DND-41 (cell line): ENCODE measurements around the gene ECT2L.

Experiments used
- CTCF ChIP-seq: IDR thresholded peaks from 2 replicates; pipeline ENCODE4 v1.5.1; 2012; ENCODE audit warnings: borderline replicate concordance, low read length, moderate library complexity, mild to moderate bottlenecking; ENCODE audit not compliant: poor library complexity, severe bottlenecking; ENCODE audit errors: extremely low read depth
- EZH2 ChIP-seq: IDR thresholded peaks from 3 replicates; pipeline ENCODE4 v1.6.1; 2012; ENCODE audit warnings: borderline replicate concordance, low read depth, mild to moderate bottlenecking, moderate library complexity, low read length, inconsistent platforms; ENCODE audit not compliant: severe bottlenecking

DNA sequence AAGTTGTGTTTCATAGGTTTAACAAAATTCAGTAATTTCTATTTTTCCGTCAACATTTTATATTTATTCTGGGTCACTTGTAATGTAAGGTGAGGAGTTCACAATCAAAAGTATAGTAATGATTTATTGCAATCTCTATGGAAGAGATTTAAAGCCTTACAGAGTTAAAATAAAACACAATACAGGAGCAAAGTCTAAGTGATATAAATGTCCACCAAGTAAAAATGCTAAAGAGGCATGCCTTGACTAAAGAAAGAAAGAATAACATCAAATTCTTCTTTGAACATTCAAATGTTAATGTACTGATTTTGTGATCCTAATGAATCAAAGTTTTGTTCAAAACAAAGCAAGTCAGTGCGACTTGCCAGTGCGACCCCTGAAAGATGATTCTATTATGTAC is 130.7 kb downstream of the ECT2L start:
- no peak for TF ChIP-seq CTCF
- TF ChIP-seq EZH2: no peak
